HG03025 (cell line): ENCODE measurements around the gene DCBLD1.

Experiments
- ATAC-seq: cut with Tn5 transposase; IDR thresholded peaks from one replicate; pipeline ENCODE4 v1.9.1; 2021; ENCODE audit warnings: mild to moderate bottlenecking, moderate library complexity; ENCODE audit not compliant: unreplicated experiment, low FRiP score

The DCBLD1 gene

GRCh38 chr6:117469356-117469755 is 13.1 kb upstream of the DCBLD1 start:
- no peak for ATAC-seq

DNA sequence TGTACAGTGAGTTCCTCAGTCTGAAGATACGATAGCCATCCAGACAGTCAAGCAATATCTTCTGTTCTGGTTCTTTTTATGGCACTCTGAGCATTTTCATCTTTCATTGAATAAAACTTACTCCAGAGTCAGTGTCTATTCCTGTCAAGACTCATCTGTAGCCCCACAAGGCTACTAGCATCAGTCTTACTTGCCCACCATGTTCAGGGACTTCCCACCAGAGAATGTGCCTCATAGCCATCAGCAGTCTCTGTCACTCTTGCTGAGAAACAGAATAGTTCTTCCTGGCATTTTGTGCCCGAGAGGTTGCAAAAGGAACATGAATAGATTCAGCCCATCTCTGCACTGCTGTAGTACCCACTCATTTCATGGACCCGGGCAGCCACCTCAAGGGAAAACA is 12.7 kb upstream of the DCBLD1 start:
- no peak for ATAC-seq

GRCh38 chr6:117472667-117473066 is 9.8 kb upstream of the DCBLD1 start:
- ATAC-seq = no peak

- ATAC-seq = no peak
Observed at GRCh38 chr6:117473401-117473800, 9.1 kb upstream of the DCBLD1 start.

DNA sequence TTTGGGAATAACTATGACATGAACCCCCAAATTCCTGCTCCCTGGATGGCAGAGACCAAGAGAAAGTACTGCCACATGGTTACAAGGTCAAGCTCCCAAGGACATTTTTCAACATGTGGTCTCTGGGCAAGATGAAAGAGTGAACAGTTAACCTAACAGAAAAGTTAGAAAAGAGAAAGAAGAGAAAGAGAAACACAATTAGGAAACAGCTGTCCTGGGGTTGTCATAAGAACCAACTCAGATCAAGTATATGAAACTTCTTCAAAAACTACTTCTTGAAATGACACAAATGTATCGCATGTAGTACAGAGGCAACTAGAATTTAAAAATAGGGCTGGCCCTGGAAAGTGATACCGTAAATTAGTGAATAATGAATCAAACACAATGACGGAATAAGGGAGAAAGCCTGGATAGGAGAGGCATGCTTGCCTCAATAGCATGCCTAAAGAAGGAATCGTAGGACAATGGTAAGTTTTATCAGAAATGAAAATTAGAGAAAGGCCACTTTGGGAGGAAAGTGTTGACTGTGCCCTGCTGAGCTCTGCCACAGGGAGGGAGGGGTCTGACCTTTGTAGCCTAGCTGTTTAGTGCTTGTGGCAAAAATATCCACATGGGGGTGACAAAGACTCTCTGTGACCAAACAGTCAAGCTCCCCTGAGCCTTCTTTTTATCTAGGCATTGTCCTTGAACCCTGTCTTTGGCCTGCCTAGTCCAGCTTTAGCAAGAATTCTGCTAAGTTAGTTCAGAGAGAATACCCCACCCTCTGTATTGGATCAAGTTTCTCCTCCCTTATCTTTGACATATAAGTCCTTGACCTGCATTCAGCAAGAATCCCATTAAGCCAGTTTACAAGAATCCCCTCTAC is 4.3 kb upstream of the DCBLD1 start:
- ATAC-seq = no peak

- no peak for ATAC-seq
Observed at GRCh38 chr6:117478853-117479231, 3.6 kb upstream of the DCBLD1 start.

GRCh38 chr6:117480651-117481050 is 1.8 kb upstream of the DCBLD1 start:
- ATAC-seq = no peak

DNA sequence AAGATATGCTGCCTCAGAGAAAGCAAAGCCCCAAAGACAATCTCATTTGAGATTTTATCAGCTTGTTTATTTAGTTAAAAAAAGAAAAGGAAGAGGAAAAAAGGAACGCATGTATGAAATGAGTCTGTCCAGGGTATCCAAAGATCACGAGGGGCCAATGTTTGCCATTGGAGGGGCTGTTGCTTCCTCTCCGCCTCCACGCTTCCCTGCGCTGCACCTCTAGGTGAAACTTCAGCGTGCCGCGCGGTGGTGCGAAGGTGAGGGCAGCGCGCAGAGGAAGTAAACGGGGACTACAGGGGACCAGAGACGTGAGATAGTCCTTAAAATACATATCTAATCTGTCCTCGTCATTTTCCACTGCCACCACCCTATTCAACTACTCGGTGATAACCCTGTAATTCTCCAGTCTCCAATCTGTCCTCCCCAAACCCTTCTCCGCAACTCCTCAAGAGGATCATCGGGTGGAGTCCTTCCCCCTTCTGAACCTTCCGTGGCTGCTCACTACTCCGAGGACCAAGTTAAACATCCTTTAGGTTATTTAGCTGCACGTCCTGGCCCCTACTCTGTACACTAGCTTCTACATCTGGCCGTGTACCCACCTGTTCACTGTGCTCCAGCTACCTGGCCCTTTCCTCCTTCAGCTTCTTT is 1.1 kb upstream of the DCBLD1 start:
- ATAC-seq = no peak

GRCh38 chr6:117481926-117482239 is 591 bp upstream of the DCBLD1 start:
- no peak for ATAC-seq

DNA sequence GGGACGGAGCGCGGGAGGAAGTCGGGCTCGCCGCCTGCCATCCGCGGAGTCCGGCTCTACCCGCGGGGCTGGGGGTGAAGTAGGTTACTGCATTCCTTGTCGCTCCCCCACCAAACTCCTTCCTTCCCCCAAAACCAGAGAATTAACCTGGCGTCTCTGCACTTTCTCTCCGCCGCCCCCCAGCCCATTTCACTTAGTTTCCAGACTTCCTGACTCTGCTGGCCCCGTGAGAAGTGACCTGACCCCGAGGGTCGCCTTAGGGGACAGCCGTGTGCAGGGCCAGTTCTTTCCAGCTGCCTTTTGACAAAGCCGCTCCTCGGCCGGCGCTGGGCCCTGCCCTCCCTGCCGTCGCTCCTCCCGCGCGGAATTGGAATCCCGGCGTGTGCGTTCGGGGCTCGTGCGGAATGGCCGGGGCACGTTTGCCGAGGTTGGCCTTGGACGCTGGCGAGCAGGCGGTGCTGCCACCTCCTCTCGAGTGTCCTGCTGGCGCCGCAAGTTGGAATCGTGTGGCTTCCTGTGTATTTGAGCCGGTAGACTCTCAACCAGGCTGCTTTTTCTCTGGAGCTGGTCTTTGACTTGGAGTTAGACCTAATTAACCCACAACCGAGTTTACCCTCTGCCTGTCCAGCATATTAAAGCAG is 650 bp downstream of the DCBLD1 start:
- ATAC-seq = peak; percentile 16

DNA sequence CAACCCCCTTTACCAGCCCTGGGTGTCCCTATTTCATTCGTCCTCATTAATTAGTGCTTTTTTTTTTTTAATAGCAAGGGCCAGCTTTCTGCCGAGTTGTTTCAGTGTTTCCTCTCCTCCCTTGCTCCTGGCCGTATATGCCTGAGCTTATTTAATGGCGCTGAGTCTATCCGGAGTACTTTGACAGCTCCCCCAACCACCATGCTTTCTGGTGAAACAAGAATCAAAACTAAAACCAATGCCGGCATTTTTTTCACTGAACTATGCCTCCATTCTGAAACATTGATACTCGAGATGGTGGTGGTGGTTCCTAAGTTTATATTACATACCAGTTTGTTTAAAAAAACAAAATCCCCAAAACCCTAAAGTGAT is 1.2 kb downstream of the DCBLD1 start:
- no peak for ATAC-seq

DNA sequence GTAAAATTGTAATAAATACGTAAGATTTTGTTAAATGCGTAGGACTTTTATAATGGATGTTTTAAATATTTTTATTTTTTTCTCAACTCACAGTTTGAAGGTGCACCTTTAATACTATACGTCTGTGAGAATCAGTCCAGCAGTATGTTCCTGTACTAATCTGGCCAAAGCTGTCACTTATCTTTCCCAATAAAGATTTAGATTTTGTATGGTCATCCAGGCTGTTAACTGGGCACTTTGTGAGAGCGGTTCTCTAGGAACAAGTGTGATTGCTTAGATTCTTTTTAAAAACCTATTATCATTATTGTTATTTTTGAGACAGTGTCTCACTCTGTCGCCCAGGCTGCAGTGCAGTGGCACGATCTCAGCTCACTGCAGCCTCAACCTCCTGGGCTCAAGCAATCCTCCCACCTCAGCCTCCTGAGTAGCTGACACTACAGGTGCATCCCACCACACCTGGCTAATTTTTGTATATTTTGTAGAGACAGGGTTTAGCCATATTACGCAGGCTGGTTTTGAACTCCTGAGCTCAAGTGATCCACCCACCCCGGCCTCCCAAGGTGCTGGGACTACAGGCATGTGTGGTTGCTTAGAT is 1.7 kb downstream of the DCBLD1 start:
- no peak for ATAC-seq

GRCh38 chr6:117485433-117485832 is 3.0 kb downstream of the DCBLD1 start:
- ATAC-seq = no peak

DNA sequence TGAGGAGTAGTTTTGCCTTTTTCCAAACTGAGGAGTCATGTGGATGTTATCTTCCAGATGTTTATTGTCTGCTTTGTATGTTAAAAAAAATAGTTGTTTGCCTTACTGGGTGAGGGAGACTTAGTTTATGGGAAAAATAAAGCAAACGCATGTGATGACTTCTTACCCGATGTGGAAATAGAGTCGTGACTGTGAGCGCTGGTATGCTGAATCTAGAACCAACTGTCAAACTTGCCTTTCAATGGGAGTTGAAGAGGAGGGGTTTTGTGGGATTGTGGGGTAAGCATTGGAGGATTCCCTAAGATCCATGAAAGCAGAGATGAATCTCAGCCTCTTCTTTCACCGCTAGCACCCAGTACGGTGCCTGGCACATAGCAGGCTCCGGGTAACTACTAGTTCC is 5.3 kb downstream of the DCBLD1 start:
- ATAC-seq = no peak

DNA sequence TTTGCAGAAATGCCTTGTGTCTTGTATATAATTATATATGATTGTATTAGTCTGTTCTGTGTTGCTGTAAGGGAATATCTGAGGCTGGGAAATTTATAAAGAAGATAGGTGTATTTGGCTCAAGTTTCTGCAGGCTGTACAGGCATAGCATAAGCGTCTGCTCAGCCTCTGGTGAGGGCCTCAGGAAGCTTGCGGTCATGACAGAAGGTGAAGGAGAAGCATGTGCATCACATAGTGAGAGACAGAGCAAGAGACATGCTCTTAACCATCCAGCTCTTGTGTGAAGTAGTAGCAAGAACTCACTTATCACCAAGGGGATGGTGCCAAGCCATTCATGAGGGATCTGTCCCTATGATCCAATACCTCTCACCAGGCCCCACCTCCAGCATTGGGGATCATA is 6.5 kb downstream of the DCBLD1 start:
- no peak for ATAC-seq

DNA sequence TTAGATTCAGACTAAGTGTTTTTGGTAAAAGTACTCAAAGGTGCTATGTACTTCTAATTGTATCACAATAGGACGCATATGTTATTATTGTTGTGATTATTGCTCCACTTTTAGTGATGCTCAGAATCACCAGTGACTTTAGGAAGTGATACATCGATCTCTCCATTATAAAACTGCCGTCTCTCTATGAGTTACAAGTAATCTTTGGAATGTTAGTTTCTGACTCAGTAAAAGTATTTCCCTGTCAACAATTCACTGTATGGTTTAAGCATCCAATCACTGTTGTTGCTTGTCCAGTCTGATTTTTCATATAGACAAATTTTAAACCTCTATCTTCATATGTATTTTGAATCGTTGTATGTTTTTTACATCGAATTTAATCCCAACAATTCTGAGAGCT is 9.4 kb downstream of the DCBLD1 start:
- no peak for ATAC-seq

DNA sequence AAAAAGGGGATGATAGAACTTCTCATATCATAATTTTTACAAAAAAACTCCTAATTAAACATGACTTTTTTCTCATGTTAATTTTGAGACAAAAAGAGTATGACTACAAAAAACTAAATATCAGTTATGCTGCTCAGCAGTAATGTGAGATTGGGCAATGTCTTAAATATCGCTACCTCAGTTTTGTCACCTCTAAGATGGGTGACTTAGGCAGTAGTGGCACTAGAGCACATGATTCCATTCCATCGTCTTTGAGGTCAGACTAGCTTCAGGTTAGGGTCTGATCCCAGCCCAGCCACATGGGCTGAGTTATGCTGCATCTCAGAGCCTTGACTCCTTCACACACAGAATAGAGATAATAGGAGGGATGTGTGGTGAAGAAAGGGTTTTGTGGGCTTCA is 11.0 kb downstream of the DCBLD1 start:
- no peak for ATAC-seq

GRCh38 chr6:117494283-117494682 is 11.8 kb downstream of the DCBLD1 start:
- ATAC-seq = no peak

DNA sequence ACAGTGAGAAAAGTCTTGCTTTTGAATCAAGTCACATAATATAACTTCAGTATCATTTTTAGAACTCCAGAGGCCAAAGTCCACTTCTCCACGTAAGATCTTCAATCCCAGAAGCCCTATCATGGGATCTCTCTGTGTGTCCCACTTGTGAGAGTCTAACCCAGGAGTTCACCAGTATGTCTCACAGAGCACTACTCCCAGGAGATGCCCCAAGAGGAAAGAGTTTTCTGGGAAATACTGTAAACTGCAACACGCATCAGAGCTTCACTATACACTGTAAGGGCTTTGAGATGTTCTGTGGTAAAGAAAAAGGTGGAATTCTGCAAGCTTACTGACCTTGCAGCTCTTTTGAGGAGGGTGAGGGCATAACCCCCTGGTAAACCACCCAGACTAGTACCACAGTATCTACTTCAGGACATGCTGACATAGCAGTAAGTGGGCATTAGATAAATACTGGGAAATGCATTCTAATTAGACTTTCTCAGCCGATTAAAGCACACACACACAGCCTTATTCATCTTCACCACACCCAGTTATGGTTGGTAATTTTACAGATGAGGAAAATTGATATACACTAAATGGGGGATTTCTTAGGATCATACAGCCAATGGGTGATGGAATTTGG is 12.3 kb downstream of the DCBLD1 start:
- no peak for ATAC-seq

GRCh38 chr6:117495425-117495824 is 13.0 kb downstream of the DCBLD1 start:
- ATAC-seq = no peak

DNA sequence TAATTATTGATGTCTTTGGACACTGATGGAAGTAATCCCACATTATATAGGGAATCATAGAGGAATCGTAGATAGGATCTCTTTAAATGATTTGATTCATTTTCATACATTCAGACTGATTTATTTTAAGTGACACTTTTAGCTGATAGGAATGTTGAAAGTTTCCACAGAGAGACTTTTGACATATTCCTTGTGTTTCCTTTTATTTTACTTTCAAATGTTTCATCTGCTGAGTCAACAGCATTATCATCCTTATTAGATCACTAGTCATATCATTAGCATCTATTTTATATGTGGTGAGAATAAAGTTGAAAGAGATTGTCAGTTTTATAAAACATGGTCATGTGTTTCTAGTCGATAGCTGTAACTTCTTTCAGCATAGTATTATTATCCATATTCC is 13.4 kb downstream of the DCBLD1 start:
- no peak for ATAC-seq
